NK-92 (cell line): ENCODE measurements around the gene RMND1.
"Not testable (repeated sequence)": the region's sequence is repeated elsewhere in the genome, so short reads cannot be mapped to it uniquely, and the experiment has no call there.

Source experiments
- DNase-seq: peaks from one replicate; lab custom pipeline; 2025; ENCODE audit not compliant: unreplicated experiment; lab: John Stamatoyannopoulos, UW

RMND1 gene

GRCh38 chr6:151452750-151453427, 963 bp upstream of the RMND1 start:
- no peak for DNase-seq

- DNase-seq, result no peak
These were observed 443 bp downstream of the RMND1 start for GRCh38 chr6:151451417-151451949.

DNA sequence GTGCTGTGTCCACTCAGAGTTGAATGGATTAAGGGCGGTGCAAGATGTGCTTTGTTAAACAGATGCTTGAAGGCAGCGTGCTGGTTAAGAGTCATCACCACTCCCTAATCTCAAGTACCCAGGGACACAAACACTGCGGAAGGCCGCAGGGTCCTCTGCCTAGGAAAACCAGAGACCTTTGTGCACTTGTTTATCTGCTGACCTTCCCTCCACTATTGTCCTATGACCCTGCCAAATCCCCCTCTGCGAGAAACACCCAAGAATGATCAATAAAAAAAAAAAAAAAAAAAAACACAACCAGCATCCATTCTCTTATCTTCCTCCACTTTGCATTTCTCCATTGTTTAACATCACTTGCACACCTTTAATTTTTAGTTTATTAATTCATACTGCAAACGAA, 998 bp downstream of the RMND1 start:
- not testable (repeated sequence) for DNase-seq

DNA sequence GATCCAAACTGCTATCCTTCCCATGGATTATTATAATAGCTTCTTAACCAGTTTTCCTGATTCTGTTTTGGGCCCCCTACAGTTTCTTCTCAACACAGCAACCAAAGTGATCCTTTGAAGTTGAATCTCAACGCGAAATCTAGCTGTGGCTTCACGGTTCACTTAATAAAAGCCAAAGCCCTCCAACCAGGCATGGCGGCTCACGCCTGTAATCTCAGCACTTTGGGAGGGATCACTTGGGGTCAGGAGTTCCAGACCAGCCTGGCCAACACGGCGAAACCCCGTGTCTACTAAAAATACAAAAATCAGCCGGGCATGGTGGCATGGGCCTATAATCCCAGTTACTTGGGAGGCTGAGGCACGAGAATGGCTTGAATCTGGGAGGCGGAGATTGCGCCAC, 3.3 kb downstream of the RMND1 start:
- DNase-seq, result no peak

- DNase-seq, result no peak
These were observed 4.7 kb downstream of the RMND1 start for GRCh38 chr6:151447237-151447636.

GRCh38 chr6:151445482-151445881, 6.4 kb downstream of the RMND1 start:
- no peak for DNase-seq

DNA sequence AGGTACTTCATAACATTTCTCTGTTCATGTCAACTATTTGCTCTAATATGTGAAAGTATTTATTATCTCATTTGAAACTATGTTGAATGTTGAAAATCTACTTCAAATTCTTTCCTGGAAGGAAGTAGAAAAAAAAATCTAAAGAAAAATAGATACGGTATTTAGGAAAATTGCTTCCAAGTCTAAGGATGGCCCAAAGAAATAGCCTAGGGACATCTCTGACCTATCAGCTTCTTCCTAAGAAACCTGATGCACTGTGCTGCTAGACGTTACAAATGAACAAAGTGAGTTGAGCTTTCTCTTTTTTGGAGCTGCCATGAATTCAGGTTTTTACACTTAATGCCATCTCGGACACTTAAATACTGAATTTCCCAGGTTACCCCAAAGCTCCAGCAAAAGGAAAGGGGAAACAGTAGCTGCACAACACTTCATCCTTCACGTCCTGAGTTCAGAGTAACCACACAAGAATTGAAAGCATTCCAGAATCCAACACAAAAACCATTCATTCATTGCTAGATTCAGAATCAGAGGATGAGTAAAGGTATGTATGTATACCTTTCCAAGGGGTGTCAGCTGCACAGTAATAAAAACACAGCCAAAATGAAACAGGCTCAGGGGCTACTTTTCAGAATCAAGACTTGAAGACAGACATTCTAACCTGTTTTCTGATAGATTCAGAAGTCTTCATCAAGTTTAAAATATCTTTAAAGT, 7.9 kb downstream of the RMND1 start:
- no peak for DNase-seq

GRCh38 chr6:151443454-151443853, 8.5 kb downstream of the RMND1 start:
- DNase-seq, result no peak

- DNase-seq, result no peak
These were observed 9.6 kb downstream of the RMND1 start for GRCh38 chr6:151442371-151442770.

DNA sequence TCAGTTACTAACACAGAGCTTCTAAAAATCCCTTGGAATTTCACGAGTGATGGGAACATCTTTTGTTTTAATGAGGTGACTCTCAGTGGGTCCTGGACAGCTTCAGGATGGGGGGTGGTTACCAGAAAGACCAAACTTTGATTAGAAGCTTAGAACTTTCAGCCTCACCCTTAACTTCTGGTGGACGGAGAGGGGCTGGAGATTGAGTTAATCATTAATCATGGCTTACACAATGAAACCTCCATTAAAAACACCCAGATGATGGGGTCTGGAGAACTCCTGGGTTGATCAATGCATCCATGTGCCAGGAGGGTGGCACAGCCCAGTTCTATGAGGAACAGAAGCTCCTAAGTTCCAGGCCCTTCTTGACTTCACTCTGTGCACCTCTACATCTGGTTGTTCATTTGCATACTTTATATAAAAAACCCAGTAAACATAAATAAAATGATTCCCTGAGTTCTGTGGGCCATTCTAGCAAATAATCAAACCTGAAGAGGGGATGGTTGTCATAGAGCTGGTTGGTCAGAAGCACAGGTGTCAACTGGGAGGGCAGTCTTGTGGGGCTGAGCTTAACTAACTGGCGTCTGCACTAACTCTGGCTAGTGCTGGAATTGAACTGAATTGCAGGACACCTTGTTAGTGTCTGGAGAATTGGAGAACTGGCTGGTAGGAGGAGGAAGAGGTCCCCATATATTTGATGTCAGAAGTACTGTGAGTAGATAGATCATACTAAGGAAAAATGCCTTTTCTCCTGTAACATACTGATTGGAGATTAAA, 10.3 kb downstream of the RMND1 start:
- no peak for DNase-seq

- DNase-seq, result no peak
These were observed 11.0 kb downstream of the RMND1 start for GRCh38 chr6:151440930-151441329.

DNA sequence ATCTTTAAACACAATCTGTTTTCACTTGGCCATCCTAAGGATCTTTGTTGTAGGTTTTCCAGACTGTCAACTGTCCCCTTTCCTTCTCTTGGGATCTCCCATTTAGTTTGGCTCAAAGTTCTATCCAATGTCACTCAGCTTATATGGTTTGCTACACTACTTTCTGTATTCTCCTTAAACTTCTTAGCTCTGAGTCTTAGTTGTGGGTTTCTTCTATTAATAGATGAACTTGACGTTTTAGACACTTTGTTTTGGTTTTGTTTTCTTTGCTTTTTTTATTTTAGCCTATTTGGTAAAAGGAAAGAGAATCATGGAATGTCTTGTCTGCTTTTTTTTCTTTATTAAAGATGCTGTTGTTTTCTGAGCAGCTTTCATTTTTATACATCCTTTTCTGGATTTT, 11.4 kb downstream of the RMND1 start:
- no peak for DNase-seq

- DNase-seq, result no peak
These were observed 14.5 kb downstream of the RMND1 start for GRCh38 chr6:151437401-151437800.

DNA sequence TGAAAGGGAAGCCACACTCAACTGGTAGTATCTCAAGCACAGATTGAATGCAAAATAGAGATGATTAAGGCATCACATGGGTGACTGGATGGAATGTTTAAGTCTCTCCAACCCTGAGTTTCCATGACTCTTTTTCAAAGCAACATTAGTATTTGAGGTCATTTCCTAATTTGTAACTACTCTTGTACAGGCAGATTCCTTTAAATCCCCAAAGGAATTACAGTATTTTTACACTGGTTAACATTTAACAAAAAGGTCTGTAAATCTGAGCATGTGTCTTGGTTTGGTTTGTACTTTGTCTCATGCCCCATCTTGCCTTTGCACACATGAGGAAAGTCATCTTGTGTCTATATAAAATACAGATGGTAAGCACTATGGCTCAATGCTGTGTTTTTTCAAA, 15.1 kb downstream of the RMND1 start:
- DNase-seq, result no peak

GRCh38 chr6:151436300-151436699, 15.6 kb downstream of the RMND1 start:
- no peak for DNase-seq

- no peak for DNase-seq
These were observed 17.6 kb downstream of the RMND1 start for GRCh38 chr6:151434369-151434768.

DNA sequence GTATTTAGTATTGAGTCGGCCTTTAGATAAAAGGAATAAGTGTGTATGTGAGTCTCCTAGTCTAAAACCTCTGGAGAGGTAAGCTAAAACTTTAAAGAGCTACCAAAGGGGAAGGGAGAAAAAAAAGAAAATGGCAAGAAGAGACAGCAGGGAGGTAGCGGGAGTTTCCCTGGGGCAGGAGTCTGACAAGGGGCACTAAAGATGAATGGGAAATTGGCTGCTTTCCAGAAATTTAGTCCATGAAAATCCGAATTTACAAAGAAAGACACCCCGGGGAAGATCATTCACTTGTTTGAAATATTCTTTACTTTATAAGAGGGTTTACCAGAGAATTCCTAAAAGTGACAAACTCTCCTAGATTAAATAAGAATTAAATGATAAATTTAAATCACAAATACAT, 19.3 kb downstream of the RMND1 start:
- no peak for DNase-seq

- DNase-seq, result no peak
These were observed 20.6 kb downstream of the RMND1 start for GRCh38 chr6:151431337-151431736.

- no peak for DNase-seq
These were observed 21.0 kb downstream of the RMND1 start for GRCh38 chr6:151430886-151431285.

DNA sequence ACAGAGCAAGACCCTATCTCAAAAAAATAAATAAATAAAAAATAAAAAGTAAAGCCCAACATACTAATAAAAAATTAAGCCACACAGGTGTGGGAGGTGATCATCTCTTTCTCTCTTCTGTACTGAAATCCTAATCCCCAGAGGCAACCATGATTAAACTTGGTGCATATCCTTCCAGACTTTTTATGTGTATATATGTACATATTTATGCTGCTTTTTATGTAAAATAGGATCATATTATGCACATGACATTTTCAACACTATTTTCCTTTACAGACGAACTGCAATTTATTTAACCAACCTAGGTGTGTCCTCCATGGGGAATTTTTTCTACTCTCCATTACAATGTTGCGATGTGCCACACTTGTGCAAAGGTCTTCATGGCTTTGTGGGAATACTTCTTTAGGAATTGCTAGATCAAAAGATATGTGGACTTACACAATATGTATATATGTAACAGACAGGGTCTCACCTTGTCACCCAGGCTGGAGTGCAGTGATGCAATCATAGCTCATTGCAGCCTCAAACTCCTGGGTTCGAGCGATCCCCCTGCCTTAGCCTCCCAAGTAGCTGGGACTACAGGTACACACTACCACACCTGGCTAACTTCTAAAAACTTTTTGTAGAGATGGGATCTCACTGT, 23.7 kb downstream of the RMND1 start:
- no peak for DNase-seq

DNA sequence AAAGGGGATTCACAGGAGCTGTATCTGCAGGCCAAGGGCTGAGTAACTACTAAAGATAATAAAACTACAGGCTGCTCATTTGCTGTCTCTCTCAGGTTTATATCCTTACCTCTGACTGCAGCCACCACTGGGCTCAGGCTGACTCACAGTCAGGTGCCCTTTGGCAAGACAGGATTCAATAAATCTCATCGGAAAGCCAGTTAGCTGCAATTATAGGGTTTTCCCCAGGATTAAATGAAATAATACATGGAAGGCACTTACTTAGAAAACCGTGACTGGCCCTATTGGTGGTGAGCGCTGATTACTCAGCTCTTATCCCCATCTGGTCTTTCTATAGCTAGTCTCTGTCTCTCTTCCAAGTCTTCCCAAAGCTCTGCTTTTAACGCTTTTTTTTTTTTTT, 26.4 kb downstream of the RMND1 start:
- DNase-seq, result no peak
